ENCODE data around the gene SDC3.

- TF ChIP-seq SIN3A (IDR thresholded peaks at IDR 0.05; ENCODE audit: borderline replicate concordance, insufficient read depth, low read length), result no peak
- TF ChIP-seq POLR2AphosphoS5 (IDR thresholded peaks at IDR 0.05; ENCODE audit: low read depth, low read length), result no peak
- no peak for TF ChIP-seq REST (IDR thresholded peaks at IDR 0.05; ENCODE audit: insufficient read depth in 1 of 2, low read depth in 2 of 2, low read length in 2 of 2)
- TF ChIP-seq TAF1 (IDR thresholded peaks at IDR 0.05; ENCODE audit: borderline replicate concordance, insufficient read depth, low read length), result no peak
These were observed 8.8 kb downstream of the SDC3 start for GRCh38 chr1:30899577-30900389.

All from PFSK-1 (cell line).